HG02885 (cell line): ENCODE data around the gene ISCU.

Experiments used
- ATAC-seq: cut with Tn5 transposase; IDR thresholded peaks from one replicate; pipeline ENCODE4 v1.9.1; 2021; ENCODE audit warnings: mild to moderate bottlenecking; ENCODE audit not compliant: unreplicated experiment, poor library complexity

ISCU gene

GRCh38 chr12:108562348-108563135 is at the start of gene ISCU:
Gene ISCU (plus strand): TSS chr12:108562596. CDS start chr12:108562623, 27 bp downstream.
- ATAC-seq: peak; percentile 70

- no peak for ATAC-seq
Observed at GRCh38 chr12:108514468-108514972, 47.9 kb upstream of the ISCU start.

GRCh38 chr12:108514973-108515814 is 47.2 kb upstream of the ISCU start, which contains the start of gene FICD:
Gene FICD (plus strand): TSS chr12:108515277. CDS start chr12:108516973, 1,696 bp downstream.
- ATAC-seq: peak; percentile 89

- no peak for ATAC-seq
Observed at GRCh38 chr12:108515916-108516315, 46.5 kb upstream of the ISCU start.

- ATAC-seq: no peak
Observed at GRCh38 chr12:108516511-108517275, 45.7 kb upstream of the ISCU start.

- ATAC-seq: no peak
Observed at GRCh38 chr12:108517288-108518100, 44.9 kb upstream of the ISCU start.

- ATAC-seq: no peak
Observed at GRCh38 chr12:108518101-108518715, 44.2 kb upstream of the ISCU start.

- ATAC-seq: no peak
Observed at GRCh38 chr12:108518716-108519496, 43.5 kb upstream of the ISCU start.

- ATAC-seq: no peak
Observed at GRCh38 chr12:108519558-108519957, 42.8 kb upstream of the ISCU start.

- no peak for ATAC-seq
Observed at GRCh38 chr12:108523365-108523764, 39.0 kb upstream of the ISCU start.

- ATAC-seq: no peak
Observed at GRCh38 chr12:108525681-108526080, 36.7 kb upstream of the ISCU start.

- no peak for ATAC-seq
Observed at GRCh38 chr12:108526482-108527165, 35.8 kb upstream of the ISCU start.

- no peak for ATAC-seq
Observed at GRCh38 chr12:108527166-108527496, 35.3 kb upstream of the ISCU start.

GRCh38 chr12:108530161-108530560 is 32.2 kb upstream of the ISCU start:
- no peak for ATAC-seq

GRCh38 chr12:108531929-108532848 is 30.2 kb upstream of the ISCU start:
- ATAC-seq: no peak

- ATAC-seq: no peak
Observed at GRCh38 chr12:108538146-108538545, 24.2 kb upstream of the ISCU start.
